Neural progenitor cell (in vitro differentiated cells): Measurements from ENCODE around the gene ATP10A. TPM values are rescaled to one million over a fixed set of nuclear protein-coding genes. Genes with fewer than 3 reads are reported as not detected.

Source experiments
- DNase-seq: peaks from one replicate; pipeline ENCODE4 v3.0.0-alpha.2; 2016; ENCODE audit warnings: low spot score
- H2AFZ ChIP-seq: fragments of 200-600 bp; sonication (generic); replicated peaks from 2 replicates; pipeline ENCODE4 v1.6.1; 2016; ENCODE audit warnings: antibody characterized with exemption
- H3F3A ChIP-seq: fragments of 200-600 bp; sonication (generic); 2 replicates; pipeline ENCODE4 v1.6.1; 2016; ENCODE audit warnings: antibody characterized with exemption, low read depth
- H3K27ac ChIP-seq: fragments of 200-600 bp; sonication (generic); 2 replicates; pipeline ENCODE4 v1.5.1; 2016; ENCODE audit warnings: mild to moderate bottlenecking
- H3K27me3 ChIP-seq: fragments of 200-600 bp; sonication (generic); 2 replicates; pipeline ENCODE4 v1.6.1; 2016; ENCODE audit warnings: mild to moderate bottlenecking, moderate library complexity
- H3K36me3 ChIP-seq: fragments of 200-600 bp; sonication (generic); 2 replicates; pipeline ENCODE4 v1.5.1; 2016
- H3K4me1 ChIP-seq: fragments of 200-600 bp; sonication (generic); 2 replicates; pipeline ENCODE4 v1.6.1; 2016; ENCODE audit warnings: mixed run types
- H3K4me2 ChIP-seq: fragments of 200-600 bp; sonication (generic); 2 replicates; pipeline ENCODE4 v1.6.1; 2016
- H3K4me3 ChIP-seq: fragments of 200-600 bp; sonication (generic); 2 replicates; pipeline ENCODE4 v1.5.1; 2016
- H3K79me2 ChIP-seq: fragments of 200-600 bp; sonication (generic); 2 replicates; pipeline ENCODE4 v1.6.1; 2016; ENCODE audit warnings: low read depth
- H3K9ac ChIP-seq: fragments of 200-600 bp; sonication (generic); 2 replicates; pipeline ENCODE4 v1.6.1; 2016
- H3K9me3 ChIP-seq: fragments of 200-600 bp; sonication (generic); 2 replicates; pipeline ENCODE4 v1.5.1; 2016; ENCODE audit warnings: low read depth
- H4K20me1 ChIP-seq: fragments of 200-600 bp; sonication (generic); 2 replicates; pipeline ENCODE4 v1.6.1; 2016; ENCODE audit warnings: low read depth
- H3K27ac Mint-ChIP-seq: 3 replicates; pipeline ENCODE4 v1.8.0; 2021; ENCODE audit warnings: mixed read lengths
- H3K27me3 Mint-ChIP-seq: 2 replicates; pipeline ENCODE4 v1.8.0; 2022; ENCODE audit warnings: low read depth, mild to moderate bottlenecking, inconsistent platforms, moderate library complexity, mixed read lengths; ENCODE audit not compliant: insufficient read depth
- H3K36me3 Mint-ChIP-seq: 3 replicates; pipeline ENCODE4 v1.8.0; 2021; ENCODE audit warnings: mixed read lengths
- H3K4me1 Mint-ChIP-seq: 3 replicates; pipeline ENCODE4 v1.8.0; 2021; ENCODE audit warnings: mixed read lengths
- H3K4me3 Mint-ChIP-seq: 3 replicates; pipeline ENCODE4 v1.8.0; 2021; ENCODE audit warnings: mild to moderate bottlenecking, moderate library complexity, mixed read lengths
- H3K9me3 Mint-ChIP-seq: 3 replicates; pipeline ENCODE4 v1.8.0; 2020; ENCODE audit warnings: mixed read lengths
- CTCF ChIP-seq: fragments of 200-600 bp; sonication (generic); IDR thresholded peaks from 2 replicates; pipeline ENCODE4 v1.5.1; 2017; ENCODE audit warnings: antibody characterized with exemption, mild to moderate bottlenecking
- EZH2 ChIP-seq: fragments of 200-600 bp; sonication (generic); IDR thresholded peaks from 2 replicates; pipeline ENCODE4 v1.6.1; 2017; ENCODE audit warnings: antibody characterized with exemption, mild to moderate bottlenecking, moderate library complexity
- EZH2phosphoT487 ChIP-seq: fragments of 200-600 bp; sonication (generic); IDR thresholded peaks from 2 replicates; pipeline ENCODE4 v1.6.1; 2017; ENCODE audit warnings: antibody characterized with exemption
- total RNA-seq: library from RNA; depleted of rRNA; stranded (reverse); fragments of >200 nt; gene quantifications from 2 replicates; pipeline ENCODE4 v1.2.3, GENCODE V29; 2015; ENCODE audit warnings: low replicate concordance

Gene ATP10A
- total RNA-seq, 1 donor from 2014 or later, result 0.32 TPM

- no peaks in the 10 kb centered on the region for H3F3A ChIP-seq
- no peaks in the 10 kb centered on the region for H4K20me1 ChIP-seq
- H3K36me3 ChIP-seq, result no peaks in the 10 kb centered on the region
- Mint-ChIP-seq H3K27ac (peak overlapping the region; percentile 54), H3K4me3 (no peak overlapping the region), H3K36me3 (no peaks in the 10 kb centered on the region), H3K4me1 (peaks cover 9% of the 10 kb centered on the region), H3K27me3 (peaks cover 3% of the 10 kb centered on the region), H3K9me3 (no peaks in the 10 kb centered on the region)
- no peaks in the 10 kb centered on the region for H3K79me2 ChIP-seq
- no peak overlapping the region for H3K27ac ChIP-seq
- no peaks in the 10 kb centered on the region for H3K27me3 ChIP-seq
- no peak for DNase-seq
- no peak overlapping the region for H3K4me2 ChIP-seq
- H2AFZ ChIP-seq, result no peak overlapping the region
- peaks cover 8% of the 10 kb centered on the region for H3K4me1 ChIP-seq
- no peak overlapping the region for H3K9ac ChIP-seq
- TF ChIP-seq CTCF (no peak), EZH2phosphoT487 (no peak), EZH2 (no peak)
- H3K9me3 ChIP-seq, result no peaks in the 10 kb centered on the region
- H3K4me3 ChIP-seq, result no peak overlapping the region
Measured at GRCh38 chr15:25802285-25802830, 60.8 kb downstream of the ATP10A start.

- no peak overlapping the region for H3K27ac Mint-ChIP-seq
- no peaks in the 10 kb centered on the region for H3K36me3 Mint-ChIP-seq
- Histone ChIP-seq H3K4me2 (no peak overlapping the region), H2AFZ (no peak overlapping the region), H3K27me3 (no peaks in the 10 kb centered on the region), H3K4me1 (peaks cover 8% of the 10 kb centered on the region), H4K20me1 (no peaks in the 10 kb centered on the region), H3K4me3 (no peak overlapping the region), H3K9ac (no peak overlapping the region), H3F3A (no peaks in the 10 kb centered on the region), H3K36me3 (no peaks in the 10 kb centered on the region), H3K79me2 (no peaks in the 10 kb centered on the region), H3K9me3 (no peaks in the 10 kb centered on the region), H3K27ac (no peak overlapping the region)
- H3K27me3 Mint-ChIP-seq, result peaks cover 3% of the 10 kb centered on the region
- no peak overlapping the region for H3K4me3 Mint-ChIP-seq
- no peaks in the 10 kb centered on the region for H3K9me3 Mint-ChIP-seq
- no peak for TF ChIP-seq EZH2phosphoT487
- TF ChIP-seq CTCF, result no peak
- TF ChIP-seq EZH2, result no peak
- DNase-seq, result no peak
- peaks cover 13% of the 10 kb centered on the region for H3K4me1 Mint-ChIP-seq
Measured at GRCh38 chr15:25801586-25802284, 61.4 kb downstream of the ATP10A start.

- peaks cover 8% of the 10 kb centered on the region for H3K4me1 ChIP-seq
- DNase-seq, result no peak
- TF ChIP-seq CTCF, result no peak
- TF ChIP-seq EZH2phosphoT487, result no peak
- TF ChIP-seq EZH2, result no peak
- H3K36me3 ChIP-seq, result no peaks in the 10 kb centered on the region
- no peaks in the 10 kb centered on the region for H4K20me1 ChIP-seq
- no peak overlapping the region for H3K4me3 Mint-ChIP-seq
- no peaks in the 10 kb centered on the region for H3K36me3 Mint-ChIP-seq
- no peak overlapping the region for H3K9ac ChIP-seq
- H3K4me3 ChIP-seq, result no peak overlapping the region
- H3K27ac Mint-ChIP-seq, result no peak overlapping the region
- no peak overlapping the region for H2AFZ ChIP-seq
- peaks cover 13% of the 10 kb centered on the region for H3K4me1 Mint-ChIP-seq
- H3K4me2 ChIP-seq, result no peak overlapping the region
- no peaks in the 10 kb centered on the region for H3K27me3 ChIP-seq
- H3K27me3 Mint-ChIP-seq, result peaks cover 3% of the 10 kb centered on the region
- no peaks in the 10 kb centered on the region for H3K9me3 ChIP-seq
- H3K9me3 Mint-ChIP-seq, result no peaks in the 10 kb centered on the region
- no peaks in the 10 kb centered on the region for H3K79me2 ChIP-seq
- no peaks in the 10 kb centered on the region for H3F3A ChIP-seq
- no peak overlapping the region for H3K27ac ChIP-seq
Measured at GRCh38 chr15:25800761-25801515, 62.2 kb downstream of the ATP10A start.
